Fibroblast of peridontal ligament (primary cell): ENCODE data around the gene LINGO3.

Source experiments
- DNase-seq: peaks from one replicate; pipeline ENCODE4 v3.0.0-alpha.2; 2010; ENCODE audit errors: extremely low read depth

LINGO3 gene

DNA sequence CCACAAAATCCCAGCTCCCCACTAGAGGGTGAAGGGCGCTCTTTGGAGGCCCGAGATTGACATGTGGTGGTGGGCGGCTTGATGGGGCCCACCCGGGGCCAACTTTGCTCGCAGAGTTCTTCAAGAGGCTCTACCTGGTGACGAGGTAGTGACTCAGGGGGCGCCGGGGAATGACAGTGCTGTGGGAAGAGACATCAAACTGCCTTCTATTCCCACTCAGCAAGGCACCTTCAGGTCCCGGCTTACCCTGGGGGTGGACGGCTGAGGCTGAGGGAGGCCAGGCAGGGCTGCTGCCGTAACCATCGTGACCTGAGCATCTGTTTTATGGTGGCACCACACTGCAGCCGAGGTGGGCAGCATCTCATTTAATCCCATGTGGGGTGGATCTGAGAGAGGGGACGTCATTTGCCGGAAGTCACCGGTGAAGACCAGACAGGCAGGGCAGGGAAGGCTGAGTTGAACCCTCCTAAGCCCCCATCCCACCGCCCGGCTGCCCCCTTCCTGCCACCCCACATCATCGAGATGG lies 1.6 kb downstream of the LINGO3 start:
- DNase-seq, result no peak

DNA sequence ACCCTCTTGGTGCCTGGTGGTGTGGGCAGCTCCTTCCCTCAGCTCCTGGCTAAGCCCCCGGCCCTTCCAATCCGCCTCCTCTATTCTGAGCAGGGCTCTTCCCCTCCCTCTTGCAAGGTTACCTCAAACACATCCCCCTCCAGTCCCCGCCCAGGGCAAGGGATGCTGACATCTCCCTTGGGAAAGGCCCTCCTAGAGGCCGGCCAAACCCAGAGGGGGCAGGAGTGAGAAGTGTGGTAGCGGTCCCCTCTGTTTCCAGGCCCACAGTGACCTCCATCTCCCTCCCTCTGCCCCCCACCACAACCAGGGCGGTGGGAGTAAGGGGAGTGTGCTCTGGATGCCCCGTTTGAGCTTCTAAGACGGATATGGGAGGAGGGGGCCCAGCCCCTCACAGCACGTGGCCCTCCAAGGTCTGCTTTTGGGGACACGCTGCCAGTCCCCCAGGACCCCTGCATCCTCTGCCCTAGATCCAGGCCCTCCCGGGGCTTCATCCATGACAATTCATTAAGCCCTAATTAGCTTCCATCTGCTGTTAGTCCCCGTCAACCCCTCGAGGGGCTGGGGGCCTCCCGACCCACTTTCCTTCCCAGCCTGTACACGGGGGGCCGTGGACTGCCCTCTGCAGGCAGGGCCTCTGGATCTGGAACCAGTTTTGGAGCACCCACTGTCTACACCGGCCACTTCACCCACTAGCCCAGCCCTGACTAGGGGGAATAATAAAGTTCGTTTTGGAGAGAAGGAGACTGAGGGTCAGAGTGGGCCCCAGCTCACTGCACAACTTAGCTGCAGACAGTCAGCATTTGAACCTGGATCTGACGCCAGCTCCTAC lies 2.3 kb downstream of the LINGO3 start:
- no peak for DNase-seq

DNA sequence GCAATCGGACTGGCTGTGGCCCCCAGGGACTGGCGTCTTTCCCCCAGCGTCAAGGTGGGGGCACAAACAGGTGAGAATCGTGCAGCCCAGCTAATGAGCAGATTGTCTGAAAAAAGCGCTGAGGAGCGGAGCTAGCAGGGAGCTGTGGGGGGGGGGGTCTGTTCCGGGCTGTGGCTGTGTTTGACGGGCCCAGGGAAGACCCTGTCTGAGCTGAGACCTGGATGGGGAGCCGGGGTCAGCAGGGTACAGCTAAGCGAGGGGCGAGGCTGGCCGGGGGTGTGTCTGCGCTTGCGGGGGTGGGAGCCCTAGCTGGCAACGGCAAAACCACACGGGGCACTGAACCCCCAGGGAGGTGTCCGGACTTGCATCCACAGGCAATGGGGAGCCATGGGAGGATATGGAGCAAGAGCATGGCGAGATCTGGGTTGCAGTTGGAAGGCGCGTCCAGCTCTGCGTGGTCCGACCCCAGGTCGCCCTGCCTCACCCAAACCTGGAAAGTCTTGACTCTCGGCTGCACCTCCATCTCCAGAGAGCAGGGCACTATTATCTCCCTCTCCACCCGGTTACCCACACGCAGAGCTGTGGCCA lies 4.6 kb downstream of the LINGO3 start:
- no peak for DNase-seq

DNA sequence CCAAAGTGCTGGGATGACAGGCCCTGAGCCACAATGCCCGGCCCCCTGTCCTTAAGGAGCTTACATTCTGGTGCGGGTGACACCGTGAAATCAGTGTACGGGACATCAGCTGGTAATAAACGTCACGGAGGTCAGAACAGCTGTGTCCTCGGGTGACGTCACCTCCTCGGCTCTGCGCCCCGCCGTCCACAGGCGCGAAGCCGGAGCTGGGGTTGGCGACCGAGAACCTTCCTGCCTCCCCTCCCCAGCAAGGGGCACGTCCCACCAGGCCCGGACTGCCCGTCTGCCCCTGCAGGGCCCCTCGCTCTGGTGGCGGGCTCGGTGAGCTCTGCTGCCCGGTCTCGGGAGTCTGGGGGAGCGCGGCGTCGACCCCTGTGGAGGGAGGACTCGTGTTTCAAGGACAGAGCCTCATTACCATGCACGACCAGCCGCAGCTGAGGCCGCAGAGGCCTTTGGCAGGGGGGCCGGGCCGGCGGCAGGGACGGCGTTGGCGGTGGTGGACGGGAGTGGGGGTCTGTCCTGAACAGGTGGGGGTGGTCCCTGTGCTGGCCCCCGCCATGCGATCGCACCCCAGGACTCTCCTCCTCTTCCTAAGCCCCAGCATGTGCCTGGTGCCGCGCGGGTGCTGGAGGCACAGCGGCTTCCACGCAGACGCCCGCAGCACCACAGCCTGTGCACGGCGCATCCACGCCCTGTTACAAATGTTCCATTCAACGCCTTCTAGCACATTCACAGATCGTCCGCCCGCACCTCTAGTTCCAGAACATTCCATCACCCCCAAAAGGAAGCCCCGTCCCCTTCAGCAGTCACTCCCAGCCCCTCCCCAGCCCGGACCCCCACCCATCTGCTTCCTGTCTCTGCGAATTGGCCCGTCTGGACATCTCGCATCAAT lies 5.4 kb downstream of the LINGO3 start:
- peak; percentile 31 for DNase-seq

DNA sequence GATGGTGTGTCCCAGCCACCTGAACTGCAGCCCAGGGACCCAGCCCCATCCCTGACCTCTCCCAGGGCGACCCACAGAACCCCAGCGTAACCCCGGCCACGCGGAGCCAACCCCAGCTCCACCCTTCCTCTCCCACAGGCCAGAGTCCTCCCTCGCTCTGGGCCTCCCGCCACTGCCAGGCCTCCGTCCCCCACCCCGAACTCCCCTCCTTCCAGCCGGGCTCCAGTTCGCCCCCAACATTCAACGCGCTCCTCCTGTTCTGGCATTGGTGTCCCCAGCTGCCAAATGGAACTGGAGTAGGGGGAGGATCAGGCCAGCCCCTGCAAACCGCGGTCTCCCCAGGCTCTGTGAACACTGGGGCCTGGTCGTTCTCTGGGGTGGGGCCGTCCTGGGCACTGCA lies 7.4 kb downstream of the LINGO3 start:
- DNase-seq, result no peak

DNA sequence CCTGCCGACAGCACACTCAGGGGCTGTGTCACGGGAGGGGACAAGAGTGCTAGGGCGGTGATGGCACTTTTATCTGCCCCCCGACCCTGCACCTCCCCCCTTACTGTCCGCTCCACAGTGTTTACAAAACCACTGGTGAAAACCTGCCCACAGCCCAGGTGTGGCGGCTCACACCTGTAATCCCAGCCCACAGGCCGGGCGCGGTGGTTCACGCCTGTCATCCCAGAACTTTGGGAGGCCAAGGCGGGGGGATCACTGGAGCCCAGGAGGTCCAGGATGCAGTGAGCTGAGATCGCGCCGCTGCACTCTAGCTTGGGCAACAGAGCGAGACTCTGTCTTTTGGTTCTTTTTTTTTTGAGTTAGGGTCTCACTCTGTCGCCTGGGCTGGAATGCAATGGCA lies 11.8 kb downstream of the LINGO3 start:
- DNase-seq, result no peak

DNA sequence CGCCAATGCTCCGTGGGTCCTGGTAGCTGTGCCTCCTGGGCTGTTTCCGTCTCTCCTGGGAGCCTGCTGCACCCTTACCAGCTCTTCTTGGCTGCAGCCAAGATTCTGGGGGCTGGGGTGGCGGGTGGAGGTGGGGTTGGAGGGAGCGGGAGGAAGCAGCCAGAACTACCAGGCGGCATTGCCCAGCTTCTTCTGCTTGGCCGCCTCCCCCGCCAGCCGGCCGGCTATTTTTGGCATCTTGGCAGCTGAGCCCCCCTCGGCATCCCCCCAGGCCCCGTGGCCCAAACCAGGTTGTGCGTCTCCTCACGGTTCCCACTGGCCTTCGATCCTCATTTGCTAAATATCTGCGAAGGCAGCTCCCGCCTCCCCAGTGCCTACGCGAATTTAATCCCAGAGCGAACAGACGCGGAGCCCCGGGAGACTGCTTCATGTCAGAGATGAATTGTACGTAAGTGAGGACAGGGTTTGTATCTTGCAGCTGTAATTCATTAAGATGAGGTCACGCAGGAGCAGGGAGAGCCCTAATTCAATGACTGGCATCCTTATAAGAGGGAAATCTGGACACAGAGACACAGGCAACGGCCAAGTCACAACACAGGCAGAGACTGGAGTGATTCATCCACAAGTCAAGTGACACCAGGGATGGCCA lies 13.1 kb downstream of the LINGO3 start:
- peak; percentile 91 for DNase-seq

DNA sequence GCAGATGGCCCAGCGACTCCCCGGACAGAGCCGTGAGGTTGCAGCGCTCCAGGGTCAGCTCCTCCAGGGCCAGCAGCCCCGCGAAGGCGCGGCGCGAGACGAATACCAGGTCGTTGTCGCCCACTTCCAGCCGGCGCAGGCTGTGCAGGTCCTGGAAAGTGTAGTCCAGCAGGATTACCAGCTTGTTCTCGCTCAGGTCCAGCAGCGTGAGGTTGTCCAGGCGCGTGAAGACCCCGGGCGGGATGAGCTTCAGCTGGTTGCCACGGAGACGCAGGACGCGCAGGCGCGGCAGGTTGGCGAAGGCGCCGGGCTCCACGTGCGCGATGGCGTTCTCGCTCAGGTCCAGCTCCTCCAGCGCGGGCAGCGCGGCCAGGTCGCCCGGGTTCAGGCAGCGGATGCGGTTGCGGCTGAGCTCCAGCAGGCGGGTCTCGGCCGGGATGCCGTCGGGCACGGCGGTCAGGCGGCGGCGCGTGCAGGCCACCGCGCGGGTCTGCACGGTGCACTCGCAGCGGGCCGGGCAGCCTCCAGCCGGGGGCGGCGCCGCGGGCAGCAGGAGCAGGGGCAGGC lies 16.7 kb downstream of the LINGO3 start:
- no peak for DNase-seq

DNA sequence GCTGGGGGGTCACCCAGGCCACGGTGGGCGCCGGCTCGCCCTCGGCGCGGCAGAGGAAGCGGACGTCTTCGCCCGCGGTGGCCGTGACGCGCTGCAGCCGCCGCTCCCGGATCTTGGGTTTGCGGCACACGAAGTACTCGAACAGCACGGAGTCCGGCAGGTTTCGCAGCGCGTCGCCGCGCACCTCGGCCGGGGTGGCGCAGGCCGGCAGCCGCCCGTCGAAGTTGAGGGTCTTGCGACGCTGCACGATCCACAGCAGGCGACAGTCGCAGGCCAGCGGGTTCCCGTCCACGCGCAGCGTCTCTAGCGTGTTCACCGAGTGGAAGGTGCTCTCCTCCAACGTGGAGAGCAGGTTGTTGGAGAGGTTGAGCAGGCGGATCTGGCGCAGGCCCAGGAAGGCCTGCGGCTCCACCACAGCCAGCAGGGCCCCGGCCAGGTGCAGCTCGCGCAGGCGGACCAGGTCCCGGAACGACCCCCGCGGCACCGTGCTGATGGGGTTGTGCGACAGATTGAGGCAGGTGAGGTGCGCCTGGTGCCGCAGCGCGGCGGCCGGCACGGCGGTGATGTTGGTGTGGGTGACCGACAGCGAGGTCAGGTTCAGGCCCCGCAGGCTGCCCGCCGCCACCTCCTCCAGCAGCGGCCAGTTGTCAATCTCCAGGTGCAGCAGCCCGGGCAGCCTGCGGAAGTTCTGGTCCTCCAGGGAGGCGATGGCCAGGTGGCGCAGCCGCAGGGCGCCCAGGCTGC lies 17.3 kb downstream of the LINGO3 start:
- no peak for DNase-seq

DNA sequence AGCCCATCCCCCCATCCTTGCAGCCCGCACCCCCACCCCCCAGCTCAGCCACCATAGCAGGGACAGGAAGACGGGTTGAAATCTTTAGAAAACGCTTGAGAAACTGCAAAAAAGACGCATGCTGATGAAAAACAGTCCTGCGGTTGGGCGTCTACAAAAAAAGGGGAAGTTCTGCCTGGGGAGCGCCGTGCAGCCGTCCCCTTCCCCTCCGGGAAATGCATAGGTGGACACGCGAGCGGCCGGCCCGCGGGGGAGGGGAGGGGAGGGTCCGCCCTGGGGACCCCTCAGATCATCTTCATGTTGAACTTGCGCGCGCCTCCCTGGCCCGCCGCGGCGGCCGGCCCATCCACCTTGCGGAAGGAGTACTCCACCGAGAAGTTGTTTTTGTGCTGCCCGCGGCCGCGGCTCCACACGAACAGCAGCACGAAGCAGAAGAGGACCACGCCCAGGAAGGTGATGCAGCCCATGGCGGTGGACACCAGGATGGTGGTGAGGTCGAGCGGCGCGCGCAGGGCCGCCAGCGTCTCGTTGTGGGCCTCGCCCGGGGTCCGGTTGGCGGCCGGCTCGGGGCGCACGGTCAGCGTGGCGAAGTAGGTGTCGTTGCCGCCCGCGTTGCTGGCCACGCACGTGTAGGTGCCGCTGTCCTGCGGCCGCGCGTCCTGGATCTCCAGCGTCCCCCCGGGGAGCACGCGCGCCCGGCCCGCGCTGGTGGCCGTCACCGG lies 18.1 kb downstream of the LINGO3 start:
- DNase-seq, result no peak

DNA sequence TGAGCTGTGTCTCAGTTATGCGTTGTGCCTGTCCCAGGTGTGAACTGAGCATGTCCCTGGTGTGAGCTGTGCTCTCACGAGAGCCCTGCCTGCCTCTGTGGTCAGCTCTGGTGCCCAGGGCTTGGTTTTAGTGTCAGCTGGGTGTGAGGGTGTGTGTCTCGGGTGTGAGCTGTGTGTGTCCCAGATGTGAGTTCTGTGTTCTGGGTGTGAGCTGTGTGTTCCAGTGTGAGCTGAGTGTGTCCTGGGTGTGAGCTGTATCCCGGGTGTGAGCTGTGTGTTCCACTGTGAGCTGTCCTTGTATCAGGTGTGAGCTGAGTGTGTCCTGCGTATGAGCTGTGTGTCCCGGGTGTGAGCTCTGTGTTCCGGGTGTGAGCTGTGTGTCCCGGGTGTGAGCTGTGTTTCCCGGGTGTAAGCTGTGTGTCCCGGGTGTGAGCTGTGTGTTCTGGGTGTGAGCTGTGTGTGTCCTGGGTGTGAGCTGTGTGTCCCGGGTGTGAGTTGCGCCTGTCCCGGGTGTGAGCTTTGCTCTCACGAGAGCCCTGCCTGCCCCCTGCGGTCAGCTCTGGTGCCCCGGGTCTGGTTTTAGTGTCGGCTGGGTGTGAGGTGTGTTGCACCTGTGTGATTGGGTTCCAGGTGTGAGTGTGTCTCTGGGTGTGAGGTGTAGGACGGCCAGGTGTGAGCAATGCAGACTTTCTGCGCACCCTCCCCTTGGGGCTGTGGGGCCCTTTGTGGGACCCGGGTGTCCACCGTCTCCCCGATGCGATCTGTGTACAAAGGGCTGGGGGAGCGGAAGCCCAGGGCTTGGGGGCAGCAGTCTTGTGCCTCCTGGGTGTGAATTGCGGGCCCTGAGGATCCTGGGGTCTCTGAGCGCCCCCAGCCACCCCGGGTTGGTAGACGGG lies 18.9 kb downstream of the LINGO3 start:
- DNase-seq, result no peak

DNA sequence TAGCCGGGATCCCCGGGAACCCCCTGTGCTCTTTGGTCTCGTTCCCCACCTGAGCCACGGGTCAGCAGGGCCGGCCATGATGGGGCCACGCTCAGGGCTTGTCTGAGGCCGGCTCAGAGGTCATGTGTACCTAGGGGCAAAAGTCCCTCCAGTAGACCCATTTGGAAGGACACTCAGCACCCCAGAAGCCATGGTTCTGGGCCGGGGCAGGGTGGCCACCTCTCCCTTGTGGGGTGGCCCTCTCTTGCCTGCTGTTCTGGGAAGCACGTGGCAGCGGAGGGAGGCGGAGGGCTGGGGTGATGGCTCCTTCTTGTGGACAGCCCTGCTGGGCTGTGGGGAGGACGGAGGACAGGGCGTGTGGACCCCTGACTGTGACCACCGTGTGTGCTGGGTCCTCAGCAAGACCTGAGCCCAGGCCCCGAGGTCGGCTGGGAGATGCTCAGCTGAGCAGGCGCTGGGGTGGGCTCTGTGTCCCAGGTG lies 19.6 kb downstream of the LINGO3 start:
- no peak for DNase-seq

DNA sequence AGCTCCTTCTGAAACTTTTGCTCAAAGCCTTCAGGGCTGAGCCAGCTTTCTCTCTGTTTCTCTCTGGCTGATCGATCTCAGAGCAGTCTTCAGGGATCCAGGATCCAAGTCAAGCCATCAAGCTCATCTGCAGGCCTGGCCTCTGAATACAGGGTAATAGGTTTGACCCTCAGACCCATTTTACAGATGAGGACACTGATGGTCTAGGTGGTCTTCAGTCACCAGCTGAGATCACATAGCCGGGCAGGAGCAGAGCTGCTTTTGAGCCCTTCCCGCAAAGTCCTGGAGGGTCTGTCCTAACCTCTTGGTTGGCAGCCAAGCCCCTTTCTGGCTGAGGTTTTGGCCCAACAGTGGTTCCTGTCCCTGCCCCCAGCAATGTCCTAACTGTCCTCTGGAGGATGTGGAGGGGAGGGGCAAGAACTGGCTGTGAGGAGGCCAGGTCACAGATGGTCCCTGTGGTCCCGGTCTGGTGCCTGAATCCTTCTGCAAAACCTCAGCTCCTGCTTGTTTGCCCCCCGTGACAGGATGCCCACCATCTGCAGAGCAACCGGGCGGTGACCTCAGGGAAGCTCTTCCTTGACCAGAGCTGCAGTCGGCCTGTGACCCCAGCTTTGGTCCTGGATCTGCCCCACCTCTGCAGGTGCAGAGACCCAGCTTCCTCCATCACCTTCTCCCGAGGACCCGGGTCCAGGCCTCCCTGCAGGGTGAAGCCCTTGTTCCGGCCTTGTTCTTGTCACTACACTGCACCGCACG lies 20.2 kb downstream of the LINGO3 start:
- DNase-seq, result no peak

DNA sequence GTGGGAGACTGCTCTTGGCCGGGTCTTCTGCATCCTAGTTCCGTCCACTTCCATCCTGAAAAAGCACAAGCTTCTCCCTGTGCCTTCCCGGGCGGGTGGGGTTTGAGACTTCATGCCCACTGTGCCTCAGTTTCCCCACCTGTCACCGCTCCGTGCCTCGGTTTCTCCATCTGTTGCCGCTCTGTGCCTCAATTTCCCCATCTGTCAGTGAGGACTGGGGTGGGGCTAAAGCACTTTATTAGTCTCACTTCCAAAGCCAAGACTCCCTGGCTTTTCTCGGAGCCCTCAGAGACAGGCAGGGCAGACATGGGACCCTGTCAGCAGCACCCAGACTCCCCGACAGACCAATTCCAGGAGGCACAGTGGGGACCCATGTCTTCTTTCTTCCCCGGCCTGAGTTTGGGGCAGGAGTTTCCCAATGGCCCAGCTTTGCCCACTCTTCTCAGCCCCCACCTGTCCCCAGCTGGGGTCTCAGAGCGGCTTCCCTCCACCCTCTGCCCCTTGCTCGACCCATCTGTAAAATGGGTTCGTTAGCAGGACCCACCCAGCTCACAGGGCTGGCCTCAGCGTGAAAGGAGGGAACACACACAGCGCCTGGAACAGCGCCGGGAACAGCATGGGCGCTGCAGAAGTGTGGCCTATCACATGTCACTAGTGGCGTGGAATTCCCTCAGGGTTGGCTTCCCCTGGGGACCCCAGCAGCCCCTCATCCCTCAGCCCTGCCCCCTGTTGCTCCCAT lies 21.4 kb downstream of the LINGO3 start:
- DNase-seq, result no peak

DNA sequence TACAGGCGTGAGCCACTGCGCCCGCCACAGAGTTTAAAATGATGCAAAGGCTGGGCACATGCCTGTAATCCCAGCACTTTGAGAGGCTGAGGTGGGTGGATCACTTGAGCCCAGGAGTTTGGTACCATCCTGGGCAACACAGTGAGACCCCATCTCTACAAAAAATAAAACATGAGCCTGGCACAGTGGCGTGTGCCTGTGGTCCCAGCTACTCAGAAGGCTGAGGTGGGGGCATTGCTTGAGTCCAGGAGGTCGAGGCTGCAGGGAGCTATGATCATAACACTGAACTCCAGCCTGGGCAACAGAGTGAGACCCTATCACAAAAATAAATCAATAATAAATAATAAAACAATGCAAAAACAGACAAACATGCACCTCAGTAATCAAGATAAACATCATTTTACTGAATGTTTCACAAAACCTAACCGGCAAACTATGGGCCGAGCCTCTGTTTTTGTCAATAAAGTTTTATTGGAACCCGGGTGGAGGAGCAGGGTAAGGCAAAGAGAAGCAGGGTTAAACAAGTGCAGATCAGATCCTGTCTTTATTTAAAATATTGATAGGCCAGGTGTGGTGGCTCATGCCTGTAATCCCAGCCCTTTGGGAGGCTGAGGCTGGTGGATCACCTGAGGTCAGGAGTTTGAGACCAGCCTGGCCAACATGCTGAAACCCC lies 24.0 kb downstream of the LINGO3 start:
- DNase-seq, result no peak

DNA sequence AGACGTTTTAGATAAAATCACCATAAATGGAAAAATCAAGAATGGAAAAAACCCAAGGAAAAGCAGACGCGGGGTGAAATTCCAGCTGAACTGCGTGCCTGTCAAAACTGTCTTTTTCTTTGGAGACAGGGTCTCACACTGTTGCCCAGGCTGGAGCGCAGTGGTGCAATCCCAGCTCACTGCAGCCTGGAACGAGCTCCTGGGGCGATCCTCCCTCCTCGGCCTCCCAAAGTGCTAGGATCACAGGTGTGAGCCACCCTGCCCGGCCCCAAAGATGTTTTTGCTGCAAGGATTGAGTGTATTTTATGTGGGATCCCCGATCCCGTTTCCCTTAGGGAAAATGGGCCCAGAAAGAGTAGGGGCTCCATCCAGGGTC lies 25.1 kb downstream of the LINGO3 start:
- DNase-seq, result no peak
